SK-N-SH (cell line): Measurements from ENCODE around the gene NBEA. TPM values are rescaled to one million over a fixed set of nuclear protein-coding genes. Genes with fewer than 3 reads are reported as not detected.
A peak's percentile ranks its signal among the peaks of the same experiment; 100 is the strongest.

Experiments
- CTCF ChIA-PET: fragments of 300-600, 350-600 bp; formaldehyde crosslinking; extraction: SDS; loops from one replicate; lab custom pipeline; 2021; lab: Yijun Ruan, JAX
- POLR2A ChIA-PET: fragments of 350-600 bp; sonication (Branson Sonifier 250); formaldehyde crosslinking; extraction: SDS; loops from one replicate; lab custom pipeline; 2020; ENCODE audit warnings: antibody characterized with exemption, inconsistent platforms; lab: Yijun Ruan, JAX
- DNase-seq: peaks from one replicate; pipeline ENCODE4 v3.0.0; 2012
- H2AFZ ChIP-seq: fragments of 200-600 bp; sonication (generic); 2 replicates; pipeline ENCODE4 v1.8.1; 2016; ENCODE audit warnings: antibody characterized with exemption, mild to moderate bottlenecking, low read depth
- H3F3A ChIP-seq: fragments of 200-600 bp; sonication (generic); replicated peaks from 2 replicates; pipeline ENCODE3; 2016; ENCODE audit warnings: antibody characterized with exemption, mild to moderate bottlenecking; ENCODE audit not compliant: insufficient read depth
- H3K27ac ChIP-seq, 2 experiments: fragments of 200-500 bp in 1 of 2; fragments of 200-600 bp in 1 of 2; sonication (Bioruptor generic) in 1 of 2; sonication (generic), shearing (Covaris generic) in 1 of 2; 2 replicates each; pipeline versions ENCODE4 v1.5.1 to v1.6.1; 2014 to 2016; ENCODE audit warnings: low read depth in 2 of 2, inconsistent platforms in 1 of 2, low read length in 1 of 2, mild to moderate bottlenecking in 1 of 2, mixed read lengths in 1 of 2
- H3K27me3 ChIP-seq: fragments of 200-600 bp; sonication (generic), shearing (Covaris generic); 2 replicates; pipeline ENCODE4 v1.6.1; 2016; ENCODE audit warnings: mixed run types; ENCODE audit not compliant: insufficient read depth
- H3K36me3 ChIP-seq, 2 experiments: fragments of 200-500 bp in 1 of 2; fragments of 200-600 bp in 1 of 2; sonication (Bioruptor generic) in 1 of 2; sonication (generic) in 1 of 2; replicated peaks in 1 of 2; 2 replicates each; pipeline versions ENCODE3 to v1.5.1; 2014 to 2016; ENCODE audit warnings: low read length in 1 of 2, mild to moderate bottlenecking in 1 of 2; ENCODE audit not compliant: insufficient read depth in 2 of 2, control insufficient read depth in 1 of 2
- H3K4me1 ChIP-seq, 2 experiments: fragments of 200-500 bp in 1 of 2; fragments of 200-600 bp in 1 of 2; sonication (Bioruptor generic) in 1 of 2; sonication (generic), shearing (Covaris generic) in 1 of 2; 2 replicates each; pipeline versions ENCODE4 v1.5.1 to v1.6.1; 2014 to 2016; ENCODE audit warnings: low read depth in 1 of 2, low read length in 1 of 2, mixed run types in 1 of 2; ENCODE audit not compliant: insufficient read depth in 2 of 2, control insufficient read depth in 1 of 2
- H3K4me2 ChIP-seq: fragments of 200-600 bp; sonication (generic), shearing (Covaris generic); 2 replicates; pipeline ENCODE4 v1.6.1; 2017; ENCODE audit warnings: mixed run types
- H3K4me3 ChIP-seq, 2 experiments: fragments of 200-500 bp in 1 of 2; fragments of 200-600 bp in 1 of 2; sonication (Bioruptor generic) in 1 of 2; sonication (generic), shearing (Covaris generic) in 1 of 2; 2 replicates each; pipeline versions ENCODE4 v1.5.1 to v1.8.1; 2014 to 2016; ENCODE audit warnings: low read depth in 2 of 2, inconsistent platforms in 1 of 2, low read length in 1 of 2, mild to moderate bottlenecking in 1 of 2, mixed read lengths in 1 of 2, moderate library complexity in 1 of 2
- H3K79me2 ChIP-seq: fragments of 200-600 bp; sonication (generic); 2 replicates; pipeline ENCODE4 v1.8.1; 2017; ENCODE audit warnings: mild to moderate bottlenecking; ENCODE audit not compliant: insufficient read depth
- H3K9ac ChIP-seq: fragments of 200-600 bp; sonication (generic); 2 replicates; pipeline ENCODE4 v1.6.1; 2017; ENCODE audit warnings: mixed run types
- H3K9me2 ChIP-seq: fragments of 200-600 bp; sonication (generic); 2 replicates; pipeline ENCODE4 v1.6.1; 2017; ENCODE audit warnings: mixed run types
- H3K9me3 ChIP-seq: fragments of 200-600 bp; sonication (generic); 2 replicates; pipeline ENCODE4 v1.6.1; 2017; ENCODE audit warnings: mixed run types, mild to moderate bottlenecking, moderate library complexity
- H4K20me1 ChIP-seq: fragments of 200-600 bp; sonication (generic); 2 replicates; pipeline ENCODE4 v1.6.1; 2017; ENCODE audit warnings: mild to moderate bottlenecking, mixed run types; ENCODE audit not compliant: insufficient read depth
- EP300 ChIP-seq, 2 experiments: IDR thresholded peaks; 2 replicates each; pipeline versions ENCODE4 v1.4.0 to v1.6.1; 2012; ENCODE audit warnings: borderline replicate concordance in 1 of 2, low read depth in 1 of 2, low read length in 1 of 2
- EZH2phosphoT487 ChIP-seq: fragments of 200-600 bp; sonication (generic); IDR thresholded peaks from 2 replicates; pipeline ENCODE4 v1.6.1; 2017; ENCODE audit warnings: low read depth, mixed run types, mild to moderate bottlenecking, antibody characterized with exemption, moderate library complexity, borderline replicate concordance
- FOSL2 ChIP-seq: IDR thresholded peaks from 2 replicates; pipeline ENCODE4 v1.4.0; 2012; ENCODE audit warnings: low read depth, mild to moderate bottlenecking, moderate library complexity, borderline replicate concordance
- FOXJ3 ChIP-seq: sonication (generic); formaldehyde crosslinking; IDR thresholded peaks from 2 replicates; pipeline ENCODE4 v1.5.1; 2020; ENCODE audit warnings: mild to moderate bottlenecking, missing genetic modification reagents
- FOXM1 ChIP-seq: IDR thresholded peaks from 2 replicates; pipeline ENCODE4 v1.4.0; 2012; ENCODE audit warnings: low read depth, mild to moderate bottlenecking
- GABPA ChIP-seq: IDR thresholded peaks from 2 replicates; pipeline ENCODE4 v1.4.0; 2012; ENCODE audit warnings: low read depth, mild to moderate bottlenecking
- GATA2 ChIP-seq: sonication (generic); formaldehyde crosslinking; IDR thresholded peaks from 2 replicates; pipeline ENCODE4 v1.5.0; 2020; ENCODE audit warnings: mild to moderate bottlenecking, missing genetic modification reagents
- MEF2A ChIP-seq: IDR thresholded peaks from 2 replicates; pipeline ENCODE4 v1.4.0; 2012; ENCODE audit warnings: low read depth, borderline replicate concordance
- MXI1 ChIP-seq: IDR thresholded peaks from 2 replicates; pipeline ENCODE4 v1.6.1; 2012; ENCODE audit warnings: mild to moderate bottlenecking, low read depth, low read length, improper control_type of control experiment
- NFIC ChIP-seq: IDR thresholded peaks from 2 replicates; pipeline ENCODE4 v1.4.0; 2012; ENCODE audit warnings: borderline replicate concordance
- NRF1 ChIP-seq: IDR thresholded peaks from 2 replicates; pipeline ENCODE4 v1.6.1; 2012; ENCODE audit warnings: low read depth, mild to moderate bottlenecking, low read length
- POLR2AphosphoS5 ChIP-seq: IDR thresholded peaks from 2 replicates; pipeline ENCODE4 v1.6.1; 2012; ENCODE audit warnings: low read depth, low read length
- RAD21 ChIP-seq: IDR thresholded peaks from 2 replicates; pipeline ENCODE4 v1.6.1; 2012; ENCODE audit warnings: mild to moderate bottlenecking, low read length
- RCOR1 ChIP-seq: fragments of 150-350 bp; IDR thresholded peaks from 2 replicates; pipeline ENCODE4 v1.6.1; 2017; ENCODE audit warnings: antibody characterized with exemption, low read length
- RXRA ChIP-seq: IDR thresholded peaks from 2 replicates; pipeline ENCODE4 v1.4.0; 2012; ENCODE audit warnings: low read depth, mild to moderate bottlenecking, borderline replicate concordance
- SIN3A ChIP-seq: IDR thresholded peaks from 2 replicates; pipeline ENCODE4 v1.6.1; 2012; ENCODE audit warnings: low read depth, mild to moderate bottlenecking, low read length, moderate library complexity, borderline replicate concordance
- SMC3 ChIP-seq: IDR thresholded peaks from 2 replicates; pipeline ENCODE4 v1.6.1; 2012; ENCODE audit warnings: low read depth, low read length, improper control_type of control experiment
- TAF1 ChIP-seq: IDR thresholded peaks from 2 replicates; pipeline ENCODE4 v1.6.1; 2012; ENCODE audit warnings: low read depth, mild to moderate bottlenecking, low read length, moderate library complexity, borderline replicate concordance
- WGBS: methylation state at CpG from one replicate; pipeline ENCODE4 v1.1.6; 2017; ENCODE audit warnings: low lambda C conversion rate; 5-methylcytosine and 5-hydroxymethylcytosine counted together
- polyA plus RNA-seq, 3 experiments: library from polyadenylated mRNA; depleted of rRNA; stranded (reverse); fragments of >200 nt; gene quantifications; 2 replicates each; pipeline ENCODE4 v1.2.3, GENCODE V29; 2012
- TF ChIP-seq, protein P1 (sequence below): IDR thresholded peaks from 2 replicates; pipeline ENCODE4 v1.4.0; 2012; ENCODE audit warnings: low read depth, borderline replicate concordance
- TF ChIP-seq, protein P2 (sequence below): IDR thresholded peaks from 2 replicates; pipeline ENCODE4; 2012
- TF ChIP-seq, protein P3 (sequence below): IDR thresholded peaks from 2 replicates; pipeline ENCODE4 v1.4.0; 2012; ENCODE audit warnings: low read depth
- TF ChIP-seq, protein P4 (sequence below): fragments of 150-350 bp; IDR thresholded peaks from 2 replicates; pipeline ENCODE4 v1.6.1; 2016; ENCODE audit warnings: mild to moderate bottlenecking, low read depth, low read length
- TF ChIP-seq, protein P5 (sequence below): fragments of 200-600 bp; sonication (generic); IDR thresholded peaks from 2 replicates; pipeline ENCODE4 v1.6.1; 2017; ENCODE audit warnings: antibody characterized with exemption, mild to moderate bottlenecking, moderate library complexity

The NBEA gene
- polyA plus RNA-seq, 1 of the 3 experiments (the other 2 are of a cell fraction): 12.3 TPM

DNA sequence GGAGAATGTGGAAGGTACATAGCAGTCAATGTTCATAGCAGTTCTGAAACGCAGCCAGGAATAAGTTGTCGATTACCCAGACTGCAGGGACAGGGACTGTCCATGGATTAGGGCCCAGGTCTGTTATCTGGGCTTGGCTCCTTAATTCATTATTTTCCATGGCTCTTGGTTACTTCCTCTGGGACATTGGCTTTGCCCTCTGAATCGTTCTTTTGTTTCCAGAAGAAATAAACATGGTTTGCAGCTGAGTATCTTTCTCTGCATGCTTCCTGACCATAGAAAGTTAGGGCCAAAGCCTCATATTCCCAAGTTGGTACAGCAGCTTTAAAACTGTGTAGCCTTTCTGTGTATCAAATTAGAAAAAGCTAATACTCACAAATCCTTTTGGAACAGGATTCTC is 656.2 kb downstream of the NBEA start:
- Histone ChIP-seq H3K36me3 (peaks cover 7 to 11% of the 10 kb centered on the region in 2 experiments), H3K4me1 (peaks cover 0 to 25% of the 10 kb centered on the region in 2 experiments; a peak in 3 of 4 replicates), H3K4me3 (no peak overlapping the region), H3K9me3 (no peaks in the 10 kb centered on the region), H2AFZ (no peak overlapping the region), H3K27ac (peak overlapping the region; percentile 22 to 86; a peak in 3 of 4 replicates), H3K79me2 (no peaks in the 10 kb centered on the region), H3F3A (peaks cover 4% of the 10 kb centered on the region), H3K27me3 (no peaks in the 10 kb centered on the region)
- 95% methylated on average over 2 of the region's 3 CpGs for WGBS
- DNase-seq: no peak
- CTCF ChIA-PET: interaction anchor here (1.0 to 1.1 kb wide), 3 partner anchors 9 to 191 kb away, joined by 3 to 4 read pairs (median 3); no protein-coding TSS in a partner anchor
- TF ChIP-seq FOXM1 (no peak), MEF2A (no peak), SMC3 (no peak), EZH2phosphoT487 (no peak), NRF1 (no peak), RXRA (no peak), RAD21 (no peak), MXI1 (no peak), NFIC (no peak), POLR2AphosphoS5 (no peak), RCOR1 (no peak)
- TF ChIP-seq, all 33 proteins: peak for 0
- POLR2A ChIA-PET: no interaction called here
- H3K4me2 ChIP-seq: no peak overlapping the region
- H4K20me1 ChIP-seq: no peaks in the 10 kb centered on the region
- H3K9ac ChIP-seq: no peak overlapping the region
- H3K9me2 ChIP-seq: no peaks in the 10 kb centered on the region

DNA sequence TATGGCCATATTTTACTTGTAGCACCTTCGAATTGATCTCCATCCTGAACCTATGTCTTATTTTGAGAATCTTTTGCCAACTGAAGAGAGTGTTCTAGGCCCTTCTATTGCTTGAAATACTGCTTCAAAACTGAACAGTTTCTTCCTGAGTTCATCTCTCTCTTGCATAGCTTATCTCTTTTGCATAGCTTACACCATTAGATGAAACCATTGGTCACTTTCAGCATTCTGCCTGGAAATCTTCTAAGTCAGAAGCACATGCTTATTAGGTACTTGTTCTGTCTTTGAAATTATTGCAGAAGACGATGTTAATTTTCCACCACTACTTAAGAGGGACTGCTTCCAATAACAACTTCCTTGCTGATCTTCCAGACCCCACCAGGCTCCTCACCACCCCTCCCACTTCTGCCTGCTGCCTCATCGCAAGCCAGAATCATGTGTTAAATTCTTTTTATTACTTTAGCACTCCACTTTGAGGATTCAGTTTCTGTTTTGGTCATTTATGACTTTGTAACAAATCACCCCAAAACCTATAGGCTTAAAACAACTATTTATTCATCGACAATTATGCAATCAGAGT is 656.8 kb downstream of the NBEA start:
- Histone ChIP-seq H3F3A (peaks cover 4% of the 10 kb centered on the region), H3K79me2 (no peaks in the 10 kb centered on the region), H3K27me3 (no peaks in the 10 kb centered on the region), H3K9me3 (no peaks in the 10 kb centered on the region), H3K4me3 (no peak overlapping the region), H3K9ac (no peak overlapping the region), H2AFZ (no peak overlapping the region), H3K4me2 (no peak overlapping the region), H4K20me1 (no peaks in the 10 kb centered on the region), H3K36me3 (peaks cover 4 to 5% of the 10 kb centered on the region in 2 experiments), H3K9me2 (no peaks in the 10 kb centered on the region), H3K4me1 (peaks cover 0 to 25% of the 10 kb centered on the region in 2 experiments; a peak in 3 of 4 replicates), H3K27ac (peak overlapping the region; percentile 22 to 86)
- WGBS: 92% methylated on average over 3 of the region's 4 CpGs
- ChIA-PET POLR2A (no interaction called here), CTCF (interaction anchor here (1.0 to 1.1 kb wide), 3 partner anchors 9 to 190 kb away, joined by 3 to 4 read pairs (median 3); no protein-coding TSS in a partner anchor)
- TF ChIP-seq FOSL2 (no peak), MEF2A (no peak), GABPA (no peak), EP300 (IDR thresholded peaks at IDR 0.05; ENCODE audit: borderline replicate concordance in 1 of 2, low read depth in 1 of 2, low read length in 1 of 2) (no peak), RAD21 (no peak), RCOR1 (no peak), GATA2 (no peak), FOXJ3 (CRISPR knock-in tag) (no peak), SMC3 (no peak), TAF1 (no peak), SIN3A (no peak)
- TF ChIP-seq, protein P1, sequence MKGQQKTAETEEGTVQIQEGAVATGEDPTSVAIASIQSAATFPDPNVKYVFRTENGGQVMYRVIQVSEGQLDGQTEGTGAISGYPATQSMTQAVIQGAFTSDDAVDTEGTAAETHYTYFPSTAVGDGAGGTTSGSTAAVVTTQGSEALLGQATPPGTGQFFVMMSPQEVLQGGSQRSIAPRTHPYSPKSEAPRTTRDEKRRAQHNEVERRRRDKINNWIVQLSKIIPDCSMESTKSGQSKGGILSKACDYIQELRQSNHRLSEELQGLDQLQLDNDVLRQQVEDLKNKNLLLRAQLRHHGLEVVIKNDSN: no peak
- TF ChIP-seq, protein P2, sequence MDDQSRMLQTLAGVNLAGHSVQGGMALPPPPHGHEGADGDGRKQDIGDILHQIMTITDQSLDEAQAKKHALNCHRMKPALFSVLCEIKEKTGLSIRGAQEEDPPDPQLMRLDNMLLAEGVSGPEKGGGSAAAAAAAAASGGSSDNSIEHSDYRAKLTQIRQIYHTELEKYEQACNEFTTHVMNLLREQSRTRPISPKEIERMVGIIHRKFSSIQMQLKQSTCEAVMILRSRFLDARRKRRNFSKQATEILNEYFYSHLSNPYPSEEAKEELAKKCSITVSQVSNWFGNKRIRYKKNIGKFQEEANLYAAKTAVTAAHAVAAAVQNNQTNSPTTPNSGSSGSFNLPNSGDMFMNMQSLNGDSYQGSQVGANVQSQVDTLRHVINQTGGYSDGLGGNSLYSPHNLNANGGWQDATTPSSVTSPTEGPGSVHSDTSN: no peak
- TF ChIP-seq, protein P3, sequence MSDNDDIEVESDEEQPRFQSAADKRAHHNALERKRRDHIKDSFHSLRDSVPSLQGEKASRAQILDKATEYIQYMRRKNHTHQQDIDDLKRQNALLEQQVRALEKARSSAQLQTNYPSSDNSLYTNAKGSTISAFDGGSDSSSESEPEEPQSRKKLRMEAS: no peak
- TF ChIP-seq, protein P4, sequence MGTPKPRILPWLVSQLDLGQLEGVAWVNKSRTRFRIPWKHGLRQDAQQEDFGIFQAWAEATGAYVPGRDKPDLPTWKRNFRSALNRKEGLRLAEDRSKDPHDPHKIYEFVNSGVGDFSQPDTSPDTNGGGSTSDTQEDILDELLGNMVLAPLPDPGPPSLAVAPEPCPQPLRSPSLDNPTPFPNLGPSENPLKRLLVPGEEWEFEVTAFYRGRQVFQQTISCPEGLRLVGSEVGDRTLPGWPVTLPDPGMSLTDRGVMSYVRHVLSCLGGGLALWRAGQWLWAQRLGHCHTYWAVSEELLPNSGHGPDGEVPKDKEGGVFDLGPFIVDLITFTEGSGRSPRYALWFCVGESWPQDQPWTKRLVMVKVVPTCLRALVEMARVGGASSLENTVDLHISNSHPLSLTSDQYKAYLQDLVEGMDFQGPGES: no peak
- TF ChIP-seq, protein P5, sequence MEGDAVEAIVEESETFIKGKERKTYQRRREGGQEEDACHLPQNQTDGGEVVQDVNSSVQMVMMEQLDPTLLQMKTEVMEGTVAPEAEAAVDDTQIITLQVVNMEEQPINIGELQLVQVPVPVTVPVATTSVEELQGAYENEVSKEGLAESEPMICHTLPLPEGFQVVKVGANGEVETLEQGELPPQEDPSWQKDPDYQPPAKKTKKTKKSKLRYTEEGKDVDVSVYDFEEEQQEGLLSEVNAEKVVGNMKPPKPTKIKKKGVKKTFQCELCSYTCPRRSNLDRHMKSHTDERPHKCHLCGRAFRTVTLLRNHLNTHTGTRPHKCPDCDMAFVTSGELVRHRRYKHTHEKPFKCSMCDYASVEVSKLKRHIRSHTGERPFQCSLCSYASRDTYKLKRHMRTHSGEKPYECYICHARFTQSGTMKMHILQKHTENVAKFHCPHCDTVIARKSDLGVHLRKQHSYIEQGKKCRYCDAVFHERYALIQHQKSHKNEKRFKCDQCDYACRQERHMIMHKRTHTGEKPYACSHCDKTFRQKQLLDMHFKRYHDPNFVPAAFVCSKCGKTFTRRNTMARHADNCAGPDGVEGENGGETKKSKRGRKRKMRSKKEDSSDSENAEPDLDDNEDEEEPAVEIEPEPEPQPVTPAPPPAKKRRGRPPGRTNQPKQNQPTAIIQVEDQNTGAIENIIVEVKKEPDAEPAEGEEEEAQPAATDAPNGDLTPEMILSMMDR: no peak
- no peak for DNase-seq
